Cardiac fibroblast (primary cell): Measurements from ENCODE around the gene SLC9A2.

Experiments used
- DNase-seq, 2 donors: peaks; one replicate each; pipeline versions ENCODE4 v3.0.0 to v3.0.0-alpha.2; 2010; ENCODE audit warnings: low read depth in 2 of 2
- H3K4me3 ChIP-seq, 2 donors: replicated peaks in 1 of 2; 1 replicate in 1 of 2; 2 replicates in 1 of 2; pipeline ENCODE4 v1.5.1; 2011; ENCODE audit warnings: low read depth in 2 of 2, low read length in 2 of 2, mild to moderate bottlenecking in 2 of 2, moderate library complexity in 1 of 2
- TF ChIP-seq, protein P1 (sequence below): IDR thresholded peaks from one replicate; pipeline ENCODE4 v1.5.1; 2011; ENCODE audit warnings: low read depth, mild to moderate bottlenecking, low read length, inconsistent platforms

The SLC9A2 gene

DNA sequence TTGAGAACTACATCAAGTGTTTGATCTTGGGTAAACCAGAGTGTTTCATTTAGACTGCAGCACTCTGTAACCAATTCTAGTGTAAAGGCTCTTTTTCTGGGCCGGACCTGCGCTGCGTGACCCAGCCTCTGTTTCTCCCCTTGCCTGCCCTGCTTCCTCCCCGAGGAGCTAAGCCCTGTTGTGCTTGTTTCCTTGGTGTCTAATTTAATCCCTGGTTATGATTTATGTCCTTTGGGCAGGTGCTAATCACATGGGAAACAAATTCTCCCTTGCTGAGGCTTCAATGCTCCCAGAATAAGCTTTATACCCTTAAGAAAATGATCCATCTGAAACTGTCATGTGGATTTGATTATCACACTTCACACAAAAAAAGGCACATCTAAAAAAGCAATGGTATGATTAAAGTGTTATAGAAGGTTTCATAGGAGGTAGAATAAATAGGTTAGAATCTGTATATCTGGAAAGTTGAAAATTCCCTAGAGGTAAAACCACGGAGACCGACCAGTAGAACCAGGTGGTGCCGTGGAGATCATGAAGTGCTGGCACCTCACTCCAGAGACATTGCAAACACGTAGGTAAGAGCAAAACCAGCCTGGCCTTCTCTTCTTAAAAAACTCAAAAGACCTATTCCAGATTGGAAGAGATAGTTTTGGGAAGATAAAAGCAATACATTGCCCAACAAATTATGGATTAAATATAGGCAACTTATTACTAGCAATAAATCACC, 31.0 kb upstream of the SLC9A2 start:
- H3K4me3 ChIP-seq = no peak overlapping the region
- TF ChIP-seq, protein P1, sequence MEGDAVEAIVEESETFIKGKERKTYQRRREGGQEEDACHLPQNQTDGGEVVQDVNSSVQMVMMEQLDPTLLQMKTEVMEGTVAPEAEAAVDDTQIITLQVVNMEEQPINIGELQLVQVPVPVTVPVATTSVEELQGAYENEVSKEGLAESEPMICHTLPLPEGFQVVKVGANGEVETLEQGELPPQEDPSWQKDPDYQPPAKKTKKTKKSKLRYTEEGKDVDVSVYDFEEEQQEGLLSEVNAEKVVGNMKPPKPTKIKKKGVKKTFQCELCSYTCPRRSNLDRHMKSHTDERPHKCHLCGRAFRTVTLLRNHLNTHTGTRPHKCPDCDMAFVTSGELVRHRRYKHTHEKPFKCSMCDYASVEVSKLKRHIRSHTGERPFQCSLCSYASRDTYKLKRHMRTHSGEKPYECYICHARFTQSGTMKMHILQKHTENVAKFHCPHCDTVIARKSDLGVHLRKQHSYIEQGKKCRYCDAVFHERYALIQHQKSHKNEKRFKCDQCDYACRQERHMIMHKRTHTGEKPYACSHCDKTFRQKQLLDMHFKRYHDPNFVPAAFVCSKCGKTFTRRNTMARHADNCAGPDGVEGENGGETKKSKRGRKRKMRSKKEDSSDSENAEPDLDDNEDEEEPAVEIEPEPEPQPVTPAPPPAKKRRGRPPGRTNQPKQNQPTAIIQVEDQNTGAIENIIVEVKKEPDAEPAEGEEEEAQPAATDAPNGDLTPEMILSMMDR = no peak
- no peak for DNase-seq

DNA sequence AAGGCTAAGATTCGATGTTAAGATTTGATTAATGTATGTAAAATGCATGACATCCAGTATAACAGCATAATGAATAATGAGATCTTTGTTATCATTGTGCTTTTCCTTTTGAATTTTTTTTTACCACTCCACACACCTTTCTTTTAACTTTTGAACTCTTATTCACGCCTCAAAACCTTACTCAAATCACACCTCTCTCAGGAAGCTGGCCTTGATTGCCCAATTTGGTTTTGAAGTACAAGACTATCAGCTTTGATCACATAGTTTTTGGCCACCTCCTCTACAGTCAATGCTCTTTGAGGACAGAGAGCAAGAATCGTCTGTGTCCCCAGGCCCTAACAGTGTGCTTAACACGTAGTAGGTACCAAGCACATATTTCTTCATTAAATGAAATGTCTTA, 29.9 kb upstream of the SLC9A2 start:
- H3K4me3 ChIP-seq = no peak overlapping the region
- TF ChIP-seq, protein P1 = no peak
- no peak for DNase-seq

DNA sequence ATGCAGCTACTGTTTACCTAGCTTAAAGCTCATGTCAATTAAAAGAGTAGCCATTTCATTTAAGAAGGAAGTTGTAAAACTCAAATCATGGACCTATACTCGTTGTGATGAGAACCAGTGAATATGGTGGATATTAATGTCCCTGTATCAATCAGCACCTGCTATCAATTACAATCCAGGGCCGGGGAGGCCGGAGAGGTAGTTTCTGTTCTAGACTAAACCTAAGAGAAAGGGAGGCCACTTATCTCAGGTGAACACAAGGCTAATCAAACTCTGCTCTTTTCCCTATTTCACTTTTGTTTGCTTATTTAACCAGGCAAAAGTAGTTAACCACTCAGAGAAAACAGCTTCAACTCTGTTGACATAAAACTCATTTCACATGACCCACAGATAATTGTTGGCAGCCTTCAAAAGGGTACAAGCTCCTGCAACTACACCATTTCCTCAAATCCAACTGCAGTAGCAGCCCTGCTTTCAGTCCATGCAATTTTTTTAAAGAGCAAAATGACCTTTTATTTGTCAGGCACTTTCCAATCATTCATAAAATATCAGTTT, 27.8 kb upstream of the SLC9A2 start:
- no peak for DNase-seq
- H3K4me3 ChIP-seq = no peak overlapping the region
- TF ChIP-seq, protein P1 = no peak

DNA sequence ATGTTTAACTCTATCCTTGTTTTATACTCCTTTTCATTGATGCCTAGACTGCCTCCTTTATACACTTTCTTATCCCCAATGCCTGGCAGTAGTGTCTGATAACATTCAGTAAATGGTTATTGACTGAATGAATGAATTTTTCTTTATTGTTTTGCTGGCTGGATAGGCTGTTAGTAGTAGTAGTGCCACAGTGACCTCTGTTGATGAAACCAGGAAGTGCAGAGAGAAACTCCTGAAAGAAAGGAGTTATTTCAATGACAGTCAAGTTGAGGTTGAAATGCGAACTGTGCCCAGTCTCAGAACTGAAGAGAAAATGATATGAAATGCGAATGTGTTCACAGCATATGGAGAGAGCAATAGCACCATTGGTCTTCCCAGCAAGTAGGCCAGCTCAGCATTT, 26.8 kb upstream of the SLC9A2 start:
- TF ChIP-seq, protein P1 = peak; percentile 69
- DNase-seq = peak; percentile 37 to 44

GRCh38 chr2:102593516-102593915, 25.8 kb upstream of the SLC9A2 start:
- no peak overlapping the region for H3K4me3 ChIP-seq
- TF ChIP-seq, protein P1 = no peak
- DNase-seq = no peak

More for the DNA sequence above, 26.8 kb upstream of the SLC9A2 start:
- no peak overlapping the region for H3K4me3 ChIP-seq

GRCh38 chr2:102594445-102595016, 24.8 kb upstream of the SLC9A2 start:
- DNase-seq = no peak
- H3K4me3 ChIP-seq = no peak overlapping the region
- TF ChIP-seq, protein P1 = no peak
